Stimulated activated CD8-positive, alpha-beta memory T cell treated with anti-CD3 and anti-CD28 coated beads, Interleukin-12 subunit alpha, Interleukin-12 subunit beta, amount 100 ng/mL, for 24 hours (primary cell): ENCODE results near the gene HOXA3.

Experiments used
- DNase-seq: peaks from one replicate; pipeline ENCODE4 v3.0.0-alpha.2; 2020; ENCODE audit errors: extremely low read depth

The HOXA3 gene

DNA sequence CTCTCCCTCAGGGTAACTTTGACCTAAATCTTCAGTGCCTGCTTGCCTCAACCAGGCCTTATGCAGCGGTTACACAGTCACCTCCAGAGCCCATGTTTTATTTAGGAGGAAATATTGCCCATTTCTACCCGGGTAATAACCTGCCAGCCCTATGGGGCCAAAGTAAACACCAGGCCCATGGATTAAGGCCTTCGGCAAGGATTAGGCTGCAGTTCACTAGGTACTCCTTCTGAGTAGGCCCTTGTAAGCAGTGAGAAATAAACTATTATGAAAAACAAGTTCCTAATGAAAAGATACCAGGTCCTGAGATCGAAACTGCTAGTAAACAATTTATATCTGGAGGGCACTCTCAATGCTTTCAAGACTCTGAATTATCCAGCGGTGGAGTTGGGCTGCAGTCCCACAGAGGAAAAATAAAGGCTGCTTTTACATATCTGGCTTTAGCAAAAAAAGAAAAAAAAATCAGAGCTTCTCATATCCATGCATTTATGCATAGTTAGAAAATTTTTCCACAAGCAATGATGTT, 25.5 kb upstream of the HOXA3 start:
- DNase-seq = no peak

DNA sequence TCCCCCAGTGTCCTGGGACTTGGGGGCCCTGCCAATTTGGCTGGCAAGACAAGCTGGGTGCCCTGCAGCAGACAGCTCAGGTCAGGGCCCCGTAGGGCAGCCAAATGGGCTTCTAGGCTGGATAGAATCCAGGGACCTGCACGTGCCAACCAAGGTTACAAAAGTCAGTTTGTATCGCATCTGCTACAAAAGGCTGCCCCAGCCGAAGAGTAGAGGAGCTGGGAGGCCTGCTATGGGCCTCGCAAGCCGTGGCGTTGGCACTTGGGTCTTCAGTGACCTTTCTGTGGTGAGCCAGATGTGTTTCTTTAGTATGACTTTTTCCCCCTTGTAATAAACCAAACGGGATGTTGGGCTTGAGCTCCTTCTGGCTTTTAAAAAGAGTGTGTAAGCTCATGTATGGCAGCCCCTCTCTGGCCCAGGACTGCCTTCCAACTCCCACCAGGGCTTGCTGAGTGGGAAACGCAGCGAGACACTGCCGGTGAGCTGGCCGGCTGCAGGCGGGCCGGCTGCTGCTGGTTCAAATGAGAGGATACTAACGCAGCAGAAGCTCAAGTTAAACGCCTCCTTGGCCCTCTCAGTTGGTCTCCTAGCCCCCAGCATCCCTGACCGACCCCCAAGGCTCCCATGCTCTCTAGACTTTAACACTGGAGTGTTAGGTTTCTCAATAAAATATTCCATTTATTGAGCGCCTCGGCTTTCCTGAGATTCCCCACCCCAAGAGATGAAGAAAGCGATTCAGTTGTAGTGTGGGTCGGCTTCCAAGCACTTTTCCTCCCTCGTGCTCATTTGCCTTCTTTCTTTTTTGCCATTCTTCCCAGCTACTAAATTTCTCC, 24.8 kb upstream of the HOXA3 start:
- no peak for DNase-seq

DNA sequence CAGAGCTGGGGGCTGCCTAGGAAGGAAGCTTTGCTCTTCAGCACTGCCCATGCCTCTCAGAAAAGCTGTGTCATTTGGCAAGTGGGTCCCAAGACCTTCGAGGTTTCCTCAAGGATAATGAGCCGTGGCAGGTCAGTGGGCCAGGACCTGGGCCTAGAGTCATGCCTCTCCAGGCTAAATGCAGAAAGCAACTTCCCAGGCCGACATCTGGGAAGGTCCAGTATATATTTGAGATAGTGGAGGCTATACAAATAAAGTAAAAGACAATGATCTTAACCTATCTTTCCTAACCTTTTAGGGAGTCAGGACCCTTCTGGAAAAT, 24.1 kb upstream of the HOXA3 start:
- DNase-seq = no peak

DNA sequence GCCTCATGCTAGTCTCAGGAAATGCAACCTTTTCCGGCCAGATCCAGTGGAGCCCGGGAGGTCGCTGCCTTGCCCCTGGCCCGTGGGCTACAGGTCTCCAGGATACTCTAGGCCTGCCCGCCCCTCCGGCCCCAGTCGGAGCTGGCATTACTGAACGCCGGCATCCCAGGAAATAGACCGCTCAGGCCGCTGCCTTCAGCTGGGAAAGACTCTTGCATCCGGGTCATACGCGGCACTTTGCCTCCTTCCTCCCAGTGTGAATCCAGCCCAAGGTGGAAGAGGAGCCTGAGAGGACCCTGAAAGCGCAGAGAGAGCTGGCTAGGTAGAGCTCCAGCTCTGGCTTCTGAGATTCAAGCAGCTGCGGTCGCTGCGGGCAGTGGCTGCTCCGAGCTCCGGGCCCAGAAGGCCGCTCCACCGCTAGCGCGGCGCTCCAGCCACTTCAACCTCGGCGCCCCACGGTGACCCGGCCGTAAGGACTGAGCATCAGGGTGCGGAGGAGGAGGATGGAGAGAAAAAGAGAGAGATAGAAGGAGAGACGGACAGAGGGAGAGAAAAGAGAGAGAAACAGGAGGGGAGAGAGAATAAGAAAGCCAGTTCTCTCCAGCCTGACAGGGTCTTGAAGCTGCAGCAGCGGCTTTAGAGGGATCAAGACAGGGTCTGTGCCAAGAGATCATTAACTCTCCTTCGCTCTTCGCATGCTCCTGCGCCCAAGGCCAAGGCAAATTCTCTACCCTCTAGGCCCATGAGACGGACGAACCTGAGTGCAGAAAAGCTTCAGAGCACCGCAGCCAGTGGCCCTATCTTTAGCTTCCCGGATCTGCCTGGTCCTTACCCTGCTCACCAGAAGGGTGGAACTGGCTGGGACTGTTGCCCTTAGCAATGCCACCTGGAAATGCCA, 23.5 kb upstream of the HOXA3 start:
- DNase-seq = no peak

DNA sequence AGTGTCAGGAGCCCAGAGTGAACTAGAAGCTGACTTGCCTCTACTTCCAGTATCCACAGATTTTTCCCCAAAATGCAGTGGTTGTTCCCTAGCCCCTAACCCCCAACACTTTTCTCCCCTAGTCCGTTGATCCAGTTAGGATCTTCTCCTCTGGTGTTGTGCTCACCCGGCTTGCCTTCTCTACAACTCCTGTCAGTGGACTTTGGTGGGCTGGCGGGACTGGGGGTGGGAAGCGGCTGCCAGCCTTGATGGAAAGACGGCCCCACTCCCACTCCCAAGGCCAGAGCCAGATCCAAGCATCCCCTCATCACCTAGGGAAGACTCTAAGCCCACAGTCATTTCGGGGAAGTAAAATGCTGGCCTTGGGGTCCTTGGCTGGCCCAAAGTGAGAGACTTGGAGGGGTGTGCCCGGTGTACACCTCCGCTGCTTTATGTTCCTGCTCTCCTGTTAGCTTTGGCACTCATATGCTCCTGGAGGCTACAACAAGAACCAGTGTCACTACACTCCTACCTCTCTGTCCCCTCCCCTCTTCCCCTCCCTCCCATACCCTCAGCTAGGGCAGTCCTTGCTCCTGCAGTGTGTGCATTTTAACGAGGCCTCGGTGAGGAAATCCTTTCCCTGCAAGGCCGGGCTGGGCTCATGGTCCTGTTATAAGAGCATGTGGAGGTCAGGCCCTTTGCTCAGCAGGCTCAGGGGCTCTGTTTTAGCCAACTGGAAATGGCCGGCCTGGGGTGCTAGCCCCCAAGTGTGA, 22.7 kb upstream of the HOXA3 start:
- DNase-seq = no peak

DNA sequence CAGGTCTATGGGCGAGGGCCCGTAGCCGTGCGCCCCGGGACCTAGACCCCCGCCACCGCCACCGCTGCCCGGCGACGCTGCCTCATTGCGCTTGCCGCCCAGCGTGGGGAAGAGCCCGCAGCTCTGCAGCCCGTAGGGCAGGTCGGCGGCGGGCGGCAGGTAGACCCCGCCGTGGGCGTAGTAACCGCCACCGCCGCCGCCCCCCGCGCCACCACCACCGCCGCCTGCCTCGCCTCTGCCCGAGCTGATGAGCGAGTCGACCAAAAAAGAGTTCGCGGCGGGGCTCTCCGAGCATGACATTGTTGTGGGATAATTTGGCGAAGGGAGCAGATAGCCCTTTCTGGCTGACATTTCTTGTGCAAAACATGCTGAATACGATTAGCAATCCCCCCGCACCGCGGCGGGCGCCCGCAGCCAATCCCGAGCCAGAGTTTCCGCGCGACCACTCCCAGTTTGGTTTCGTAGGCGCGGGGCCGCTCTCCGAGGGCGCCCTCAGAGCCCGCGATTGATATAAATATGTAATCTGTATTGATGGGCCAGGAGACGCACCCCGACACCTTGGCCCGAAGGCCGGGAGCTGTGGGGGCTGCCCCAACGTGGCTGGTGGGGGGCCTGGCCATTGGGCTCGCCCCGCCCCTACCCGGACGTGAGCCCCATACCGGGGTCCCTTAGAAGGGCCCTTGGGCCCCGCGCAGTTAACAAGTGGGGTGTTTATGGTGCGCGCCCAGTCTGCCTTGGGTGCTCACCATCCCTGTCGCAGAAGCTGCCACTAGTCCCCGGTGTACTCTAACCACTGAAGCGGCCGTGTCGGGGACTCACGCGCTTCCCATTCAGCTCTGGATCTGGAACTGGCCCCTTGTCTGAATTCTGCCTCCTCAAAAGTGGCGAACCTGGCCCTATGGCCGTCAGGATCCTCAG, 21.8 kb upstream of the HOXA3 start, which contains the start of gene HOXA10:
HOXA10 (minus strand) TSS at position 365 of the 918 bp plus-strand sequence; CDS start at position 351, 14 bp downstream.
- DNase-seq = no peak

DNA sequence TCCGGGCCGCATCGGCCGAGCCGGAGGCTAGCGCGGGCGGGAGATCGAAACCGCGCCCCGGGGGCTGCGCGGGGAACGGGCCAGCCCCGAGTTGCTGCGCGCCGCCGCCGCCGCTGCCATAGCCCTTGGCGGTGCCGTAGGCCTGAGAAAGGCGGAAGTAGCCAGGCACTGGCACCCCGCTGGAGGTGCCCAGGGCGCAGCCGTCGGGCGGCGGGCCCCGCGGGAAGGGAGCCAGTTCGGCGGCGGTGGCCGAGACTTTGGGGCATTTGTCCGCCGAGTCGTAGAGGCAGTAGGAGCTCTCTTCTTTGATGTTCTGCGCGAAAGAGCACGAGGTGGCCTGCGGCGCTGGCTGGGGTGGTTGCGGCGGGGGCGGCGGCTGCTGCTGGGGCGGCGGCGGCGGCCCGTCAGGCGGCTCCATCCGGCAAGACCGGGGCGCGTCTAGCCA, 21.1 kb upstream of the HOXA3 start:
- no peak for DNase-seq

DNA sequence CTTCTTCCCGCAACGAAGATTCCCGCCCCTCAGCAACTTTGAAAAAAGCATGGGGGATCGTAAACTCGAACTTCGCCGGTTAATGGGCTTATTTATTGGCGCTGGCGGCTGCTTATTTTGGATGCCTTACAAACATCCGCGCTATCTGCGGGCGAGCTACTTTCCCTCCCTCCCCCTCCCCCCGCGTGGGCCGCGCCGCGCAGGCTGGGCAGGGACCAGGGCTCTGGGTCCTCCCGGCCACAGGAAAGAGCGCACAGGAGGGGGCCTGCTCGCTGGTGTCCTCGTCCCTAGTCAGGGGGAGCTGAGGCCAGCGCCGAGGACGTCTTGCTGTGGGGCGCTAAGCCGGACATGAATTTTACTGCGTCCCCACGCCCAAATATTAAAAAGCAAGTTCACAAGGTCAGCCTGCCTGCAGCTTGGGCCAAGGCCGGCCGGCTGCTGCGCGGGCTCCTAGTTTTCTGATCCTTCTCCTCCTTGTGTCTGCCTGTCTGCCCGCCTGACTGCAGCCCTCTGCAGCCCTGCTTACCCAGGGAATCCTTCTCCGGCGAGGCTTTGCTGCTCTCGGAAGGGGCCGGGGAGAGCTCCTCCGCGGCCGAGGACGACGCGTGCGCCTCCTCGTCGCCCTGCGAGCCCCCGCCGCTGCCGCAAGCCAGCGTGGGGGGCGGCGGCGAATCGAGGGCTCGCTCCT, 20.6 kb upstream of the HOXA3 start:
- DNase-seq = no peak

DNA sequence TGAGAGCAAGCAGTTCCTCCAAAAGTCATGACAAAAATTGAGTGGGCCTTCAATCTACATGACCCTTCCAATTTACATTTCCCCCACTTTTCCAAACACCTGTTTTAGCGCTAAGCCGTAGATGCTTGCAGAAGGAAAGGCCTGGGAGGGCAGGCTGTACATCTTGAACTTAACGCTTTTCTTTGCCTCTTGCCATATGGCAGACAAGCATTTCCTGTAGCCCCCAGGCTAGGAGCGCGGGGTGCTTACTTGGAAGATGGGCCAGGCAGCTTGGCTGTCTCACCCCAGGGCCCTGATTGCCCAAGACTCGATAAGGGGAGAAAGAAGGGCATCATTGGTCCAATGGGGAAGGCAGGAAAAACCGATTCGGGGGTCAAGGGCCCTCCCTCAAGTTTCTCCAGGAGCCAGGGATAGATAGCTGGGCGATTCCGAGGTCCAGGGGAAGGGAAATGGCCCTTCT, 20.0 kb upstream of the HOXA3 start:
- no peak for DNase-seq

DNA sequence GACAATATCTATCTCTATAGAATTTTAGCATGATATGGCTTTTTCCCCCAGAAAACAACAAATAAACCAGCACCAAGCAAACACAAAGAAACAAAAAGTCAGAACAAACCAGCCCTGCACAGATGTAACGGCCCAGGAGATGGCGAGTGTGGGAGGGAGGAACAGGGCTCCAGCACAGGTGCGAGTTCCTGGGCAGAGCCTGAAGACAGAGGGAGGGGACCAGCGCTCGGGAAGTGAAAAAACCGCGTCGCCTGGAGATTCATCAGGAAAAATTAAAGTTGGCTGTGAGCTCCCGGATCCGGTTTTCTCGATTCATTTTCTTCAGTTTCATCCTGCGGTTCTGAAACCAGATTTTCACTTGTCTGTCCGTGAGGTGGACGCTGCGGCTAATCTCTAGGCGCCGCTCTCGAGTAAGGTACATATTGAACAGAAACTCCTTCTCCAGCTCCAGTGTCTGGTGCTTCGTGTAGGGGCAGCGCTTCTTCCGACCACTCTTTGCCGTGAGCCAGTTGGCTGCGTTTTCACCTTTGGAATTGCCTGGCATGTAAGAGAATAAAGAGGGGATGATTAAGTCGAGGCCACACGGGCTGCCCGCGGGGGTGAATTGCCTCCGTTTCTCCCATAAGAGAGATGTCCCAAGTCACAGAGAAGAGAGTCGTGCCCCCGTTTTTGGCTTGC, 19.4 kb upstream of the HOXA3 start:
- no peak for DNase-seq

DNA sequence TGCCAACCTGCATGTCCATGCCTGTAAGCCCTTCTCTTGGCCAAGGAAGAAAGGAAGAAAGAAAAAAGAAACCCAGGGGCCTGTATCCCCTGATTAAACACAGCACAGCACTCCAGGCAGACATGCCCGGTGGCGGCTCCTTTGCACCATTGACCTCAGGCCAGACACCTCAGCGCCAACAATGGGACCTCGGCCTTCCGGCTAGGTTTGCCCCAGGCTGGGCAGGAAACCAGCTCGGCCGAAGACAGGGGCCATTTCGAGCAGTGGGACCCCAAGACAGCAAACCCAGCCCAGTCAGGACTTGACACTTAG, 18.9 kb upstream of the HOXA3 start:
- no peak for DNase-seq

DNA sequence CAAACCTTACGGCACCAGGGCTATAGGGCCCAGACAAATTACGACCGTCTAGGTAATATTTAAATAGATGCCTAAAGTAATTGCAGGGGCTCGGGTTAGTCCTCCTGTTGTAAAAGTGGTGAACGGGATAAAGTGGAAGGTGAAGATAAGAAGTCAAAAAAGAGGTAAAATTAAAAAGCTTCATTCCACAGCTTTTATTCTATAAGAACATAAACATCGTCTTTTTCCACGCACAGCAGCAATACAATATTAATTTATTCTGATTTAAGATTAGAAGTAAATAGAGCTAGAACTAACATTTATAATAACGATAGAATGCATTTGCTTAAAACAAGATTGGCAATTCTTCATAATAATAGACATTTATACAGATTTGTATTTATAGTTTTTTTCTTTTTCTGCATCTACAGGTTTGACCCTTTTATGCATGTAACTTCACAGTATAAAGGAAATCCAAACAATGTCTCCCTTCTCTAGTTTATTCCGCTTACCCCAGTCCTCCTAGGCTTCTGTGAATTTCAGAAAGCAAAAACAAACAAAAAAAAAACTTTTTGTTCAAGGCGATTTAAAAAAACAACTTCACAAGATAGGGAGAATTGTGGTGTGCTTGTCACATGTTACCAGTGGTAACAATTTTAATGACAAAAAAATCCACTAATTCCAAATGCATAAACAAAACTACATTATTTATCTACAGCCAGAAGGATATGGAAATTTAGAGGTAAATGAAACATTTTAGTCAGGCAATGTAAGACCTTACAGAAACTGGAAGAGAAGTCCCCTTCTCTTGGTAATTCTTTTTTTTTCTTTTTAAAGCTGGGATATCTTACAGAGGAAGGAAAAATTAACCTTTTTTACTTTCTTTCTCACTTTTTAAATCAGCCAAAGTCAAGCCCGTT, 18.3 kb upstream of the HOXA3 start:
- DNase-seq = no peak

DNA sequence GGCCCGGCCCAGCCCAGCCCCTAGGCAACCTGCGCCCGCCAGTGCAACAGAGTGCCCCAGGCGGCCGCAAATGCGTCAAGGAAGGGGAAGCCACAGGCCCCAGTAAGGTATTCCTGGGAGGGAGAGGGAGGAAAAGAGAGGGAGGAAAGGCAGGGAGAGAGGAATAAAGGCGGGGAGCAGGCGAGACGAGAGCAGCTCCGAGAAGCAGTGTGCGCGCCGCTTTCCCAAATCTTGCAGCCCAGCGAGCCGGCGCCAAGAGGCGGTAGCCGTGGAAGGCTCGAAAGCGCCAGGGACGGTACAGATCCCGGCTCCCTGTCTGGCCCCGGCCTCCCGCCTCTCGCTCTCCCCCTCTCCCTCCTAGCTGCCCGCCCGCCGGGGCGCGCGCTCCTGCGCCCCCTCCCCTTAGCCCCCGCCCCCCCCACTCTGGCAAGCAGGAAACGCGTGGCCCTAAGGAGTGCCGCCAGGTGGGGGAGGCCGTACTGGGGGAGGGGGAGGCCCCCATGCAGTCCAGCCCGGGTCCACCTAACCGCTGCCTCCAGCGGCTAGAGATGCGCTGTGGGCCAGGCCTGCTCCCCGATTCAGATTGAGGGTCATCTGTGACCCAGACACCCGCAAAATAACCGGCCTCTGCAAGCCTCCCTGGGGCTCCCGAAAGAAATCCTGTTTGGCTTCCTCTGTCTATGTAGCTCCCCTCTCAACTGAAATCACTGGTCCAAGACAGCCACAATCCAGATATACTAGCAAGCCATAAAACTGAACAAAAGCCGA, 17.5 kb upstream of the HOXA3 start:
- DNase-seq = no peak

DNA sequence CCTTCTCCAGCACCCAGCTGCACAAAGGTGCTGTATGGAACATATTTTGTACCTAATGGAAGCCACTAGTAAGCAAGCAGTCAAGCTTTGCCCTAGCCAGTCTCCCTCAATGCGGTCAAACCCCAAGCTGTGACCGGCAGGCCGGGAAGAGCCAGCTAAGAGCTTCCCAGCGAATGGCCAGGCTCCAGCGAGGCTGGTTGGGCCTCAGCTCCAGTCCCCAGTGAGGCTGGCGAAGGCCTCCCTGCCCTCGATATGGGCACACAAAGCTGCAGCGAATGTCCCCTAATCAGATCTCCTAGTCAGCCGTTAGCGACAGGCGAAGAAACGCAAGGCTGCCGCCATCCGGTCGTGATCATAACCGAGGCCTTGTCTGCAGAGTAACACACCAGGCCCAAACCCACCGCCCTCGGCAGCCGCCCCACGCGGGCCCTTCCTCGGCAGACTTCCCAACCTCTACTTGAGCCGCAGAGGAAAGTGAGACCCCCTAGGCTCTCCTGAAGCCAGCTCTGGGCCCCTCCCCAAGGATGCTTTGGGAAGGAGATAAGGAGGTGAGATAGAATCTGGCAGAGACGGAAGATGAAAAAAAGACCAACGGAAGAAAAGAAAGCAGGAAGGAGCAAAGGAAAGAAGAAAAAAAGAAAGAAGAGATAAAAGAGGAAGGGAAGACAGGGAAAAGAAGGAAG, 16.0 kb upstream of the HOXA3 start:
- no peak for DNase-seq

DNA sequence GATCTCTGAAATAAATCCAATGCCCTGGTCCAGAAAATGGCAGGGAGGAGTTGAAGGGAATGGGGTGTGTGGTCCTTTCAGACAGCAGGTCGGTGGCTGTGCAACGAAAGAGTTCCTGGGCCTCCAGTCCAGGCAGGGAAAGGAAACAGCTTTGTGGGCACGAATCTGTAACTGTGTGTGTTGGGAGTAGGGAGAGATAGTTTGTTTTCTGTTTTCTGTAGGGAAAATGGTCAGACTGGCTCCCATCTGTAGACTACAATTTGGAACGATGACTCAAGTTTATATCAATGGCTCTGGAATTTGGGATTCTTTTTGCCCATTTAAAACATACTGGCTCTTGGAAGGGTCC, 15.5 kb upstream of the HOXA3 start:
- no peak for DNase-seq

DNA sequence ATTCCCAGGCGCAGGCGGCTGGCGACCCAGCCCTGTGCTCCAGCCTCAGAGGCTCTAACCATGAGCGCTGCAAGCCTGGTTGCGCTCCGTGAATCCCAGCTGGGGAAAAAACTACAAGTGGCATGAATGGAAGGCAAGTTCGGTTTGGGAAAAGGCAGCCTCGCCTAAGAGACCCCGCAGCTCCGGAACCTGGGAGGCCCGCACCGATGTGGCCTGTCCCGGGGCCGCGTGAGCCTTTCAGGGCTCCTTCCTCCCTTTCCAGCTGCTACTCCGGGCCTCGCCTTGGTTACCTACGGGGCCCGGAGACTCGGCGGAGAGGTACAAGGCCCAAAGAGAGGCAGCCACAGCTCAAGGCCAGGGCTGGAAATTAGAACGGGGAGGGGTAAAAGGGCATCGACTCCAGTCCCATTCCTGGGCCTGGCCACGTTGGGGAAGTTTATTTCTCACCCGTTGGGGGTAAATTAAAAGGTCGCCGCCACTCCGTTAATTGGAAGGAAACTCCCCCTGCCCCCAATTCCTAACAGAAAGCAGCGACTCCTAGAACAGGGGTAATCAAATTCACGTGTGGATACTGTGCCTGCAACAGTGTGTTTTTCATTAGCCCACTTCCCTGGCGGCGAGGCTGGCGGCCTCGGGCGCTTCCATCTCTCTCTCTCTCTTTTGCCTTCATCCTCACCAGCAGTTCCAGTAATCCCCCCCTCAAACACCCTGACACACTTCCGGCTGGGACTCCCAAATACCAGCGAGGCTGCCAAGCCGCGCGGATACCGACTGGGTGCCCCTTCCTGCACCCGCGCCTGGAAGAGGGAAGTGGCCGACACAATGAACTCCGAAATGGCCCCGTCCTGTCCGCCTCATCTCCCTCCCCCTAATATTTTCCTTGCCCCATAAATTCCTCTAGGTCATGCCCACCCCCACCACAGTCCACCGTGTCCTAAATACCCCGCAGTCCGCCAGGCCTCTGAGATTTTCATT, 14.4 kb upstream of the HOXA3 start:
- DNase-seq = no peak
